Right lobe of liver (tissue), 4 donors: ENCODE data around the gene MYMK.

ENCODE experiments used
- POLR2A ChIP-seq: fragments of 450-650 bp; IDR thresholded peaks from one replicate; pipeline ENCODE4 v1.6.1; 2017; ENCODE audit warnings: antibody characterized with exemption, mild to moderate bottlenecking
- TF ChIP-seq, protein P1 (sequence below), 4 donors: fragments of 200-600 bp in 3 of 4; fragments of 450-650 bp in 1 of 4; IDR thresholded peaks; one replicate each; pipeline versions ENCODE4 v1.5.1 to v1.8.0; 2016 to 2022; ENCODE audit warnings: antibody characterized with exemption in 4 of 4, mild to moderate bottlenecking in 2 of 4
- donor health status: DM: no; HTN: no; CAD: no.
- donor health status: DM: no; HTN: no; CAD: no.
- donor health status: DM: no; HTN: yes; CAD: no.

GRCh38 chr9:133556354-133556753 lies 31.6 kb upstream of the MYMK start:
- TF ChIP-seq, protein P1, sequence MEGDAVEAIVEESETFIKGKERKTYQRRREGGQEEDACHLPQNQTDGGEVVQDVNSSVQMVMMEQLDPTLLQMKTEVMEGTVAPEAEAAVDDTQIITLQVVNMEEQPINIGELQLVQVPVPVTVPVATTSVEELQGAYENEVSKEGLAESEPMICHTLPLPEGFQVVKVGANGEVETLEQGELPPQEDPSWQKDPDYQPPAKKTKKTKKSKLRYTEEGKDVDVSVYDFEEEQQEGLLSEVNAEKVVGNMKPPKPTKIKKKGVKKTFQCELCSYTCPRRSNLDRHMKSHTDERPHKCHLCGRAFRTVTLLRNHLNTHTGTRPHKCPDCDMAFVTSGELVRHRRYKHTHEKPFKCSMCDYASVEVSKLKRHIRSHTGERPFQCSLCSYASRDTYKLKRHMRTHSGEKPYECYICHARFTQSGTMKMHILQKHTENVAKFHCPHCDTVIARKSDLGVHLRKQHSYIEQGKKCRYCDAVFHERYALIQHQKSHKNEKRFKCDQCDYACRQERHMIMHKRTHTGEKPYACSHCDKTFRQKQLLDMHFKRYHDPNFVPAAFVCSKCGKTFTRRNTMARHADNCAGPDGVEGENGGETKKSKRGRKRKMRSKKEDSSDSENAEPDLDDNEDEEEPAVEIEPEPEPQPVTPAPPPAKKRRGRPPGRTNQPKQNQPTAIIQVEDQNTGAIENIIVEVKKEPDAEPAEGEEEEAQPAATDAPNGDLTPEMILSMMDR (IDR thresholded peaks at IDR 0.05) = no peak
- TF ChIP-seq POLR2A = no peak
